ENCODE results near the gene JAK3.
"Not testable (repeated sequence)": the region's sequence is repeated elsewhere in the genome, so short reads cannot be mapped to it uniquely, and the experiment has no call there.

Gene JAK3

DNA sequence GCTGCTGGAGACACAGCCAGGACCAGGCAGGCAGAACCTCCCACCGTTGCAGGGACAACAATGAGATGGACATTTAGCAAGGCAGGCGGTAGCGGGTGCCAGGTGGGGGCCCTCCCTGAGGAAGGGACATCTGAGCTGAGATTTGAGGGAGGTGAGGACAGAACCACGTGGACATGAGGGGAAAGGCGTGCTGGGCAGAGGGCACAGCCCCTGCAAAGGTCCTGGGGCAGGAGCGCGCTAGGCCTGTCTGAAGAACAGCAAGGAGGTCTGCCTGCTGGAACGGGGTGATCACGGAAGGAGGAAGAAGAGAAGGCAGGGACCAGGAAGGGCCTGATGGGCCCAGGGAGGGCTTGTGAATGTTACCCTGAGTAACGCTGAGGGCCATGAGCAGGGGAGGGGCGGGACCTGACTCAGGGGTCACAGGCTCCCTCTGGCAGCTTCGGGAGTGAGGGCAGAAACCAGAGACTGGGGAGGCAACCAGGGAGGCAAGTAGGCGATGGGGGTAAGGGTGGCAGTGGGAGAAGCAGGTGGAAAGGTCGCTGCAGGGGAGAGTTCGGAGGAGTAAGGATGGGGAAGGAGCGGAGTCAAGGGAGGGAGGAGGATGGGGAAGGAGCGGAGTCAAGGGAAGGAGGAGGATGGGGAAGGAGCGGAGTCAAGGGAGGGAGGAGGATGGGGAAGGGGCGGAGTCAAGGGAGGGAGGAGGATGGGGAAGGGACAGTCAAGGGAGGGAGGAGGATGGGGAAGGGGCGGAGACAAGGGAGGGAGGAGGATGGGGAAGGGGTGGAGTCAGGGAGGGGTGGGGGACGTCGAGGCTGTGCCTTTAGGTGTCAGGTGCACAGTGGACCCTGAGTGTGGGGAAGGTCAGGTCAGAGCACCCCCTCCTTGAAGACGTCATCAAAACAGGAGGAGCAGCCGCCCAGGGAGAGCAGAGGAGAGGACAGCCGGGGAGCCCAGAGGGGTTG, 68.5 kb downstream of the JAK3 start:
- no peak for DNase-seq (ENCODE audit: low read depth, low spot score)

DNA sequence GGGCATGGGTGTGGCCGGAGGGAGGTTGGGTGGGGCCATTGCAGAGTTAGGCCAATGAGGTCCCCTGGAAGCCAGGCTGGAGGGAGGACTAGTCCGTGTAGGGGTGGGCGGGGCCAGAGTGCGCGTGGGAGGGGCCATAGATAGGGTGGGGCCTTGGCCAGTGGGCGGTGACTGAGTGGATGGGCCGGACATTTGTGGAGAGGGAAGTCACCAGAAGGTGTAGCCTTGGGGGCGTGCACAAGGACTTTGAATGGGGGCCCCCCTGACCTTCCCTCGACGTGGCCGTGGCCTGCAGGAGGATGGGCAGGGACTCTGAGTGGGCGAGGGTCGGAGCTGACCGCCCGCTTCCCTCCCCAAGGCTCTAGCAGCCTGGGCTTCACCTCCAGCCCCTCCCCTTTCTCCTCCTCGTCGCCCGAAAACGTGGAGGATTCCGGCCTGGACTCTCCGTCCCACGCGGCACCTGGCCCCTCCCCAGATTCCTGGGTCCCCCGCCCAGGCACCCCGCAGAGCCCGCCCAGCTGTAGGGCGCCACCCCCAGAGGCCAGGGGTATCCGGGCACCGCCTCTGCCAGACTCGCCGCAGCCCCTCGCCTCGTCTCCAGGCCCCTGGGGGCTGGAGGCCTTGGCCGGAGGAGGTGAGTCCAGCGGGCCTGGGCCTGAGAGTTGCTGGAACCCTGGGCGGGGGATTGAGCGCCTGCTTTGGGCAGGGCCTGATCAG, 69.4 kb downstream of the JAK3 start:
- DNase-seq (ENCODE audit: low read depth, low spot score): no peak

DNA sequence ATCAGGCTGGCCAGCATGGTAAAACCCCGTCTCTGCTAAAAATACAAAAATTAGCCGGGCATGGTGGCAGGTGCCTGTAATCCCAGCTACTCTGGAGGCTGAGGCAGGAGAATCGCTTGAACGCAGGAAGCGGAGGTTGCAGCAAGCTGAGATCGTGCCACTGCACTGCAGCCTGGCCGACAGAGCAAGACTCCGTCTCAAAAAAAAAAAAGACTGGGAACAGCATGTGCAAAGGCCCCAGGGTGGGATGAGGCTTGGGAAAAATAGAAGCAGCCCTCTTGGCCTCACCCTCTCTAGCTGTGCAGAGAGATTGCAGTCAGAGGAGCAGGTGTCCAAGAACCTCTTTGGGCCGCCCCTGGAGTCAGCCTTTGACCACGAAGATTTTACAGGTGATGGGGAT, 69.9 kb downstream of the JAK3 start:
- not testable (repeated sequence) for DNase-seq (ENCODE audit: low read depth, low spot score)

DNA sequence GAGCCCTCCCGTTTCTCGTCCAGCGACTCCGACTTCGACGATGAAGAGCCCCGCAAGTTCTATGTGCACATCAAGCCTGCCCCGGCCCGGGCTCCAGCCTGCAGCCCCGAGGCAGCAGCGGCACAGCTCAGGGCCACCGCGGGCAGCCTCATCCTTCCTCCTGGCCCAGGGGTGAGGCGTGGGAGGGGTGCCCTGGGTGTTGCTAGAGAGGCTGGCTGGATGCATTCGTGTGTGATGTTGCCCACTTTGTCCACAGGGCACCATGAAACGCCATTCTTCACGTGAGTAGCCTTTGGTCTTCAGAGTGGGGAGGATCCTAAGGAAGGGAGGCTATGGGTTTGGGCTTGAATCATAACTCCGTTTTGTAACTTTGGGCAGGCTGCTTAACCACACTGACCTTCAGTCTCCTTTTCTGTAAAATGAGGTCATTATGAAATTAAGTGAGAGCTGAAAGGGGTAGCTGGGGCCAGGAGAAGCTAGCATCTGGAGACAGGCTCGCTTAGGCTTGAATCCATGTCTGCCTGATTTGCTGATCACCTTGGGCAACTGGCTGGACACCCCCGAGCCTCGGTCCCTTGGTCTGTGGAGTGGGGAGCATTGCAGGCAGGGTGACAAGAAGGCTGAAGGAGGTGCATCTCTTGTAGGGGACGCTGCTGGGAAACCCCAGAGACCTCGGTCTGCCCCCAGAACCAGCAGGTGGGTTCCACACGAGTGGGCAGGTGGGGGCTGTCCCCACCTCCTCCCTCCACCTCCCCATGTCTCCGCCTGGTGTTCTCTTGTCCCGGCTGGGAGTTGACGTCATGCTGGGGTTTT, 71.6 kb downstream of the JAK3 start:
- no peak for DNase-seq (ENCODE audit: low read depth, low spot score)

DNA sequence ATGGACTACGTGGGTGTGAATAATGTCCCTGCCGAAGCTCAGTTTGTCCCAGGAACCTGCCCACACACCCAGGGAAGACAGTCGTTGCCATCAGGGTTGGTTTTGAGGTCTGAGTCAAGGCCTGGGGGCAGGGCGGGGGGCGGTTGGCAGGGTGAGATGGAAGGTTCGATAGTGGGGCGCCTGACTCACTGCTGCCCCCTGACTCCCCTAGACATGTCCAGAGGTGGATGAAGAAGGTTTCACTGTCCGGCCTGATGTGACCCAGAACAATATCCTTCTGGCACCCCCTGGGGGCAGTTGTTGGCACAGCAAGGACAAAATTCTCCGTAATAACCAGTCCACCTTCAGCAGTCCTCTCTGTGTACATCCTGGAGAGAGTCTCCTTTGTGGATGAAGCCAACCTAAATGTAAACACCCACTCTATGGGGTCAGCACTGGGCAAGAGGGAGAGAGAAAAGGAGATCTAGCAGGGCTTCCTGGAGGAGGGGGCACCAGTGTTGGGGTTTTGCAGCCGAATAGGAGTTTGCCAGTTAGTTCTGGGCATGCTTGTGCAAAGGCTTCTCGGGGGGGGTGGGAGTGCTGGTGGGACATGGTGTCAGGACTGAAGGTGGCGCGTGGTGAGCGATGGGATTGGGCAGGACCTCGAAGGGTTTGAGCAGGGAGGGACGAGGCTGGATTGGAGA, 72.4 kb downstream of the JAK3 start:
- no peak for DNase-seq (ENCODE audit: low read depth, low spot score)

All from activated naive CD8-positive, alpha-beta T cell treated with anti-CD3 and anti-CD28 coated beads, Interleukin-2, amount 50 U/mL, for 16 hours (primary cell).